Astrocyte (in vitro differentiated cells and primary cell): ENCODE results near the gene SLC22A13.

Experiments used
- CTCF ChIP-seq: IDR thresholded peaks from 2 replicates; pipeline ENCODE4 v1.5.1; 2011; ENCODE audit warnings: low read depth, mild to moderate bottlenecking, inconsistent platforms, low read length, moderate library complexity; ENCODE audit not compliant: insufficient read depth
- EZH2 ChIP-seq: IDR thresholded peaks from 2 replicates; pipeline ENCODE4 v1.6.1; 2012; ENCODE audit warnings: mild to moderate bottlenecking, low read length, inconsistent platforms; ENCODE audit not compliant: insufficient read depth

- TF ChIP-seq CTCF (no peak), EZH2 (no peak)
Observed at GRCh38 chr3:38265604-38266307, at the start of gene SLC22A13.
